GM12878 (cell line): ENCODE results near the gene BCL11A.

ENCODE experiments used
- CREB1 ChIP-seq: IDR thresholded peaks from 2 replicates; pipeline ENCODE4 v1.6.1; 2012; ENCODE audit warnings: low read depth, mild to moderate bottlenecking, inconsistent platforms
- TF ChIP-seq, protein P1 (sequence below), 3 experiments: IDR thresholded peaks in 2 of 3; conservative IDR thresholded peaks in 1 of 3; 2 replicates each; pipeline ENCODE4 v1.5.1; 2011; ENCODE audit warnings: low read depth in 3 of 3, low read length in 3 of 3, mild to moderate bottlenecking in 3 of 3, control low read depth in 2 of 3, moderate library complexity in 2 of 3, inconsistent platforms in 1 of 3, mixed read lengths in 1 of 3; ENCODE audit not compliant: control insufficient read depth in 2 of 3, insufficient read depth in 1 of 3; ENCODE audit errors: extremely low read depth in 1 of 3

DNA sequence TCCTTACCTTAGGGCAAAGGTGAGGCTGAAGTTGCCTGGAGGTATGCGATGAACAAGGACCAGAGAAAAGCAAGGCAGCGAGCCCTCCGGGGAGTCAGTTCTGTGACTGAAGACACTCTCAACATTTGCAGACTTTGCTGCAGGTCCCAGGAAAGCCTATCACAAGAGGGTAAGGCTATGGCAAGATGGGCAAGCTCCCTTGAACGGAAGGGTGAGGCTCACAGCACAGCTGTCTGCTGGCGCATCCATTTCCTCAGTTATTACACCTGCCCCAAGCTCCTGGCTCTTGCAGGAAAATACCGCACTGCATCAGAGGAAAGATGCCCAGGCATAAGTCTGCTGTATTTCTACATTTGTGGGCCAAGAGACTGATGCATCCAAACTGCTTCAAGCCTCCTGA, 141.4 kb downstream of the BCL11A start:
- no peak for TF ChIP-seq CREB1
- TF ChIP-seq, protein P1, sequence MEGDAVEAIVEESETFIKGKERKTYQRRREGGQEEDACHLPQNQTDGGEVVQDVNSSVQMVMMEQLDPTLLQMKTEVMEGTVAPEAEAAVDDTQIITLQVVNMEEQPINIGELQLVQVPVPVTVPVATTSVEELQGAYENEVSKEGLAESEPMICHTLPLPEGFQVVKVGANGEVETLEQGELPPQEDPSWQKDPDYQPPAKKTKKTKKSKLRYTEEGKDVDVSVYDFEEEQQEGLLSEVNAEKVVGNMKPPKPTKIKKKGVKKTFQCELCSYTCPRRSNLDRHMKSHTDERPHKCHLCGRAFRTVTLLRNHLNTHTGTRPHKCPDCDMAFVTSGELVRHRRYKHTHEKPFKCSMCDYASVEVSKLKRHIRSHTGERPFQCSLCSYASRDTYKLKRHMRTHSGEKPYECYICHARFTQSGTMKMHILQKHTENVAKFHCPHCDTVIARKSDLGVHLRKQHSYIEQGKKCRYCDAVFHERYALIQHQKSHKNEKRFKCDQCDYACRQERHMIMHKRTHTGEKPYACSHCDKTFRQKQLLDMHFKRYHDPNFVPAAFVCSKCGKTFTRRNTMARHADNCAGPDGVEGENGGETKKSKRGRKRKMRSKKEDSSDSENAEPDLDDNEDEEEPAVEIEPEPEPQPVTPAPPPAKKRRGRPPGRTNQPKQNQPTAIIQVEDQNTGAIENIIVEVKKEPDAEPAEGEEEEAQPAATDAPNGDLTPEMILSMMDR (IDR thresholded peaks at IDR 0.05 in 2 of 3, conservative IDR thresholded peaks at IDR 0.05 in 1 of 3; ENCODE audit: control insufficient read depth in 2 of 3, extremely low read depth in 1 of 3, insufficient read depth in 1 of 3, low read depth in 3 of 3, low read length in 3 of 3), result no peak
